PC-9 (cell line): ENCODE results near the gene PNPO.

Source experiments
- CTCF ChIP-seq: fragments of 200-600 bp; sonication (generic); conservative IDR thresholded peaks from 2 replicates; pipeline ENCODE4 v1.6.1; 2017; ENCODE audit warnings: mixed run types, antibody characterized with exemption, mild to moderate bottlenecking, moderate library complexity
- EZH2 ChIP-seq: fragments of 200-600 bp; sonication (generic); IDR thresholded peaks from 2 replicates; pipeline ENCODE4 v1.8.0; 2017; ENCODE audit warnings: antibody characterized with exemption, low read depth

DNA sequence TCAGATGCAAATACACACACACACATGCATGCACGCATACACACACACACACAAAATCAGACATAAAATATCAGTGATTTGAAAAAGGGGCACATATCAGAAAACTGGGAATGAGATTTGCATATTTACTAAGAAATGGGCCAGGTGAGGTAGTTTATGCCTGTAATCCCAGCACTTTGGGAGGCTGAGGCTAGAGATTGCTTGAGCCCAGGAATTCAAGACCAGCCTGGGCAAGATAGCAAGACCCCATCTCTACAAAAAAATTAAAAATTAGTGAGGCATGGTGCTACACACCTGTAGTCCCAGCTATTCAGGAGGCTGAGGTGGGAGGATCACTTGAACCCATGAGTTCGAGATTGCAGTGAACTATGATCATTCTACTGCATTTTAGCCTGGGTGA lies 22.4 kb upstream of the PNPO start:
- TF ChIP-seq CTCF (no peak), EZH2 (no peak)
